ENCODE results near the gene MEIS2.

The MEIS2 gene

GRCh38 chr15:37080261-37080921, 20.0 kb downstream of the MEIS2 start:
- H3K4me3 ChIP-seq (ENCODE audit: control insufficient read depth, low read depth, low read length), result no peak overlapping the region
- TF ChIP-seq, protein P1, sequence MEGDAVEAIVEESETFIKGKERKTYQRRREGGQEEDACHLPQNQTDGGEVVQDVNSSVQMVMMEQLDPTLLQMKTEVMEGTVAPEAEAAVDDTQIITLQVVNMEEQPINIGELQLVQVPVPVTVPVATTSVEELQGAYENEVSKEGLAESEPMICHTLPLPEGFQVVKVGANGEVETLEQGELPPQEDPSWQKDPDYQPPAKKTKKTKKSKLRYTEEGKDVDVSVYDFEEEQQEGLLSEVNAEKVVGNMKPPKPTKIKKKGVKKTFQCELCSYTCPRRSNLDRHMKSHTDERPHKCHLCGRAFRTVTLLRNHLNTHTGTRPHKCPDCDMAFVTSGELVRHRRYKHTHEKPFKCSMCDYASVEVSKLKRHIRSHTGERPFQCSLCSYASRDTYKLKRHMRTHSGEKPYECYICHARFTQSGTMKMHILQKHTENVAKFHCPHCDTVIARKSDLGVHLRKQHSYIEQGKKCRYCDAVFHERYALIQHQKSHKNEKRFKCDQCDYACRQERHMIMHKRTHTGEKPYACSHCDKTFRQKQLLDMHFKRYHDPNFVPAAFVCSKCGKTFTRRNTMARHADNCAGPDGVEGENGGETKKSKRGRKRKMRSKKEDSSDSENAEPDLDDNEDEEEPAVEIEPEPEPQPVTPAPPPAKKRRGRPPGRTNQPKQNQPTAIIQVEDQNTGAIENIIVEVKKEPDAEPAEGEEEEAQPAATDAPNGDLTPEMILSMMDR (conservative IDR thresholded peaks at IDR 0.05; ENCODE audit: control insufficient read depth, insufficient read depth, low read depth, low read length), result no peak
- no peak for DNase-seq (ENCODE audit: low read depth)

- TF ChIP-seq, protein P1 (conservative IDR thresholded peaks at IDR 0.05; ENCODE audit: control insufficient read depth, insufficient read depth, low read depth, low read length), result no peak
- H3K4me3 ChIP-seq (ENCODE audit: control insufficient read depth, low read depth, low read length), result no peak overlapping the region
- peak; percentile 81 for DNase-seq (ENCODE audit: low read depth)
Measured at GRCh38 chr15:37079726-37080125, 20.6 kb downstream of the MEIS2 start.

DNA sequence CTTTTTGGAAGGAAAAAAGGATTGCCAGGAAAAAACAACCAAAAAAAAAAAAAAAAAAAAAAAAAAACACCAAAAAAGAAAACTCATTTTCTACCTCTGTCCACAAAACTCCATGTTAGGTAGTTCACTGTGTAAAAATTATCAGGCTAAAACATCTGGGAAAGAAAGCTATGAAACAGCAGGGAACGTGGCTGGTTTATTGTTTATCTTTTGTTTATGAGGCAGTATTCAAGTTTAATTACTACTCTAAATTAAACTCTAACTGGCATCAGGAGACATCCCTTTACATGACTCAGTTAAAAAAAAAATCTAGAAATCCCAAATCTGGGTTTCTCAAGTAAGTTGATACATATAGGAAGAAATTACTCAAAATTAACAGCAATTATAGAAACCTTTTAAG, 21.8 kb downstream of the MEIS2 start:
- no peak for DNase-seq (ENCODE audit: low read depth)
- H3K4me3 ChIP-seq (ENCODE audit: control insufficient read depth, low read depth, low read length), result no peak overlapping the region
- TF ChIP-seq, protein P1 (conservative IDR thresholded peaks at IDR 0.05; ENCODE audit: control insufficient read depth, insufficient read depth, low read depth, low read length), result no peak

GRCh38 chr15:37077623-37078351, 22.6 kb downstream of the MEIS2 start:
- TF ChIP-seq, protein P1 (conservative IDR thresholded peaks at IDR 0.05; ENCODE audit: control insufficient read depth, insufficient read depth, low read depth, low read length), result no peak
- DNase-seq (ENCODE audit: low read depth), result no peak
- H3K4me3 ChIP-seq (ENCODE audit: control insufficient read depth, low read depth, low read length), result no peak overlapping the region

DNA sequence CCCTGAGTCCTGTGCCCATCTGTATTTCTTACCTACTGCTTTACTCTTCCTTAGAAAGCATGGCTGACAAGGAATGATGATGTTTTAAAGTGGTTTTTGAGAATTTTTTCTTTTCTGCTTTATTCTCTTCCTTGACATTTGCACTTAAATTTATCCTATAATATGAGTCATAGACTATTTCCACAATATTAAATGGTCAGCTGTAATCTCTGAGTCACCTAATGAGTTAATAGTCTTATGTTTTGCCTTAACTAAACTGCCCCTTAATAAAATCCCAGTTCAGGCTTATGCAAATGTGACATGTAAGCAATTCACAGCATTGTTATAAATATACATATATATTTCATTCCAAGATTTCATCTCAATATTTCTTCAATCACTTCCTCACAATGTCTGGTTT, 23.8 kb downstream of the MEIS2 start:
- TF ChIP-seq, protein P1 (conservative IDR thresholded peaks at IDR 0.05; ENCODE audit: control insufficient read depth, insufficient read depth, low read depth, low read length), result no peak
- DNase-seq (ENCODE audit: low read depth), result peak; percentile 80

GRCh38 chr15:37075777-37076176, 24.6 kb downstream of the MEIS2 start:
- no peak for DNase-seq (ENCODE audit: low read depth)

More for the DNA sequence above, 23.8 kb downstream of the MEIS2 start:
- no peak overlapping the region for H3K4me3 ChIP-seq (ENCODE audit: control insufficient read depth, low read depth, low read length)

More at GRCh38 chr15:37075777-37076176, 24.6 kb downstream of the MEIS2 start:
- no peak overlapping the region for H3K4me3 ChIP-seq (ENCODE audit: control insufficient read depth, low read depth, low read length)
- TF ChIP-seq, protein P1 (conservative IDR thresholded peaks at IDR 0.05; ENCODE audit: control insufficient read depth, insufficient read depth, low read depth, low read length), result no peak
